ENCODE measurements around the gene KCNK10.

DNA sequence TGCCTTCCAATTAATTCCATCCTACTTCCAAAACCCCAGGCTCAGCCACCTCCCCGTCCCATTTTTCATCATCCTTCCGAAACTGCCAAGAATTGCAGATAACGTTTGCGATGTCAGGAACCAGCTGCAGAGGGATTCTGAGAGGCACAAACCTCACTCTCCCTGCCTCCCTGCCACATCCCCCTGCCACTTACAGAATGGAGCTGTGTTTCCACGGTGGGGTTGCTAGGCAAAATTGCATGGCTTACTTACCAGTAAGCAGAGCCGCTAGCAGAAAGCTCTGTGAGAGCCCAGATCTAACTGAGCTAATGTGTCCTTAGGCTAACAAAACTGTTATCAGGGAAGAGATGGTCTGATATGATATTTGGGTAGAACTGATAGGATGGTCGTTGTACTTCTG lies 127.4 kb downstream of the KCNK10 start:
- TF ChIP-seq, protein P1, sequence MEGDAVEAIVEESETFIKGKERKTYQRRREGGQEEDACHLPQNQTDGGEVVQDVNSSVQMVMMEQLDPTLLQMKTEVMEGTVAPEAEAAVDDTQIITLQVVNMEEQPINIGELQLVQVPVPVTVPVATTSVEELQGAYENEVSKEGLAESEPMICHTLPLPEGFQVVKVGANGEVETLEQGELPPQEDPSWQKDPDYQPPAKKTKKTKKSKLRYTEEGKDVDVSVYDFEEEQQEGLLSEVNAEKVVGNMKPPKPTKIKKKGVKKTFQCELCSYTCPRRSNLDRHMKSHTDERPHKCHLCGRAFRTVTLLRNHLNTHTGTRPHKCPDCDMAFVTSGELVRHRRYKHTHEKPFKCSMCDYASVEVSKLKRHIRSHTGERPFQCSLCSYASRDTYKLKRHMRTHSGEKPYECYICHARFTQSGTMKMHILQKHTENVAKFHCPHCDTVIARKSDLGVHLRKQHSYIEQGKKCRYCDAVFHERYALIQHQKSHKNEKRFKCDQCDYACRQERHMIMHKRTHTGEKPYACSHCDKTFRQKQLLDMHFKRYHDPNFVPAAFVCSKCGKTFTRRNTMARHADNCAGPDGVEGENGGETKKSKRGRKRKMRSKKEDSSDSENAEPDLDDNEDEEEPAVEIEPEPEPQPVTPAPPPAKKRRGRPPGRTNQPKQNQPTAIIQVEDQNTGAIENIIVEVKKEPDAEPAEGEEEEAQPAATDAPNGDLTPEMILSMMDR (conservative IDR thresholded peaks at IDR 0.05; ENCODE audit: low read length): no peak
- no peak for TF ChIP-seq EZH2phosphoT487 (IDR thresholded peaks at IDR 0.05; ENCODE audit: borderline replicate concordance)
